ENCODE data around the gene ALKBH2. TPM values are rescaled to one million over a fixed set of nuclear protein-coding genes. Genes with fewer than 3 reads are reported as not detected.

Gene ALKBH2
- total and polyA plus RNA-seq, 12 donors, result 4.2 to 43.6 (median 16.7) TPM

DNA sequence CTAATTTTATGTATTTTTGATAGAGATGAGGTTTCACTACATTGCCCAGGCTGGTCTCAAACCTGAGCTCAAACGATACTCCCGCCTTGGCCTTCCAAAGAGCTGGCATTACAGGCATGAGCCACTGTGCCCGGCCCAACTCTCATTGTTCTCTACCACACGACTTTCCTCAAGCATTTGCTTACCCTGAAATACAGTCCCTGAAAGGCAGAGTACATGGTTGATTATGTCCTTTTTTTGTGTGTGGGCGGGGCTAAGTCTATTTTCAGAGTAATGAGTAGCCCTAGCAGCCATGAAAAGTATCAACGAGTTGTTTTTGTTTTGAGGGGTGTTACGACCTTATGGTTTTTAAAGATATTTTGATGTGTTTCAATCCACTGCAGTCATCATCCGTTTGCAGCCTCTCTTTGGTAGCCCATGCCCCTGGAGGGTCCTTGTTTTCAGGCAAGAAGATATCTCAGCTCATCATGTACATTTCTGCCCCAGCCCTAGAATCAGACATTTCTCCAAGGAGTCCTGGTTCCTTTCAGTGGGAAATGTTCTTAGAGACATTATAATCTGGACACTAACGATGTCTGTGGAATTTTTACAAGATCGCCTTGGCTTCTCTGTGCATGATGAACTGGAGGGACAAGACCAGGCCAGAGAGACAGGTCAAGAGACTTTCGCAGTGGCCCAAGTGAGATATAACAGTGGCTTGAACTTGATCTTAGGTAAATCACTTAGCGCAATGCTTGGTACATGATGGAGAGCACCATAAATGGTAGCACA is 31.8 kb upstream of the ALKBH2 start:
- WGBS, 4 donors, result 85 to 88% (median 86%) methylated on average over 11 to 12 of the region's 12 CpGs
- DNase-seq, result peak in 1 of 7 donors; percentile 37
- Histone ChIP-seq H3K36me3 (replicated peaks in 1 of 2) (no peaks in the 10 kb centered on the region), H3K9me3 (replicated peaks in 1 of 3) (no peaks in the 10 kb centered on the region), H3K27ac (no peak overlapping the region), H3K27me3 (no peaks in the 10 kb centered on the region), H3K4me1 (replicated peaks in 1 of 2) (peaks cover 1 to 5% of the 10 kb centered on the region in 2 donors), H3K4me3 (no peak overlapping the region)
- intact Hi-C loops (cut with DNase I), result no loop called here
- no peak for TF ChIP-seq POLR2A (IDR thresholded peaks at IDR 0.05)
- TF ChIP-seq CTCF (IDR thresholded peaks at IDR 0.05), result no peak

GRCh38 chr12:109121346-109121880 is 28.1 kb upstream of the ALKBH2 start:
- H3K27me3 ChIP-seq, result no peaks in the 10 kb centered on the region
- no peaks in the 10 kb centered on the region for H3K36me3 ChIP-seq (replicated peaks in 1 of 2)
- intact Hi-C loops (cut with DNase I), result no loop called here
- H3K9me3 ChIP-seq (replicated peaks in 1 of 3), result no peaks in the 10 kb centered on the region
- no peak overlapping the region for H3K27ac ChIP-seq
- no peak overlapping the region for H3K4me3 ChIP-seq
- WGBS, 4 donors, result 84 to 97% (median 94%) methylated on average over 2 to 3 of the region's 3 CpGs
- DNase-seq, result no peak
- H3K4me1 ChIP-seq (replicated peaks in 1 of 2), result peaks cover 28 to 38% of the 10 kb centered on the region in 2 donors
- no peak for TF ChIP-seq POLR2A (IDR thresholded peaks at IDR 0.05)
- TF ChIP-seq CTCF (IDR thresholded peaks at IDR 0.05), result no peak

DNA sequence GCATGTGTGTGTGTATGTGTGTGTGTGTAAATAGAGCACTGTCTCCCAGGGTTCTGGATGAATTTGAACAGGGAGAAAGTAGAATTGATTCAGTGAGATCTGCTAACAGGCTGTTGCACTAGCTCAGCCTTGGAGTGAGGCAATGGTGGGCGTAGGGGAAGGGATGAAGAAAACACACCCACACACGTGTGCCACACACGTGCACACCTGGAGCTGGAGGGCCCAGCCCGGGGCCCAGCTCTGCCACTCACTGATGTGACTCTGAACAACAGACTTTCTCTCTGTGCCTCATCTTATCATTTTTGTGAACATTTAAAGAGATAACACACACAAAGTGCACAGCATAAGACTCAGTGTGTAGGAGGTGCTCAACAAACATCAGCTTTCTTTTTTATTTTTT is 27.3 kb upstream of the ALKBH2 start:
- Histone ChIP-seq H3K36me3 (replicated peaks in 1 of 2) (no peaks in the 10 kb centered on the region), H3K9me3 (replicated peaks in 1 of 3) (no peaks in the 10 kb centered on the region), H3K4me3 (no peak overlapping the region), H3K27ac (peak overlapping the region in 1 of 5 donors; percentile 14), H3K4me1 (replicated peaks in 1 of 2) (peaks cover 36 to 46% of the 10 kb centered on the region in 2 donors), H3K27me3 (no peaks in the 10 kb centered on the region)
- no peak for DNase-seq
- TF ChIP-seq CTCF (IDR thresholded peaks at IDR 0.05) (no peak), POLR2A (IDR thresholded peaks at IDR 0.05) (no peak)
- intact Hi-C loops (cut with DNase I), result no loop called here
- WGBS, 4 donors, result 63 to 74% (median 67%) methylated on average over 3 to 4 of the region's 4 CpGs

- TF ChIP-seq POLR2A (IDR thresholded peaks at IDR 0.05) (no peak), CTCF (IDR thresholded peaks at IDR 0.05) (no peak)
- no peaks in the 10 kb centered on the region for H3K9me3 ChIP-seq (replicated peaks in 1 of 3)
- H3K4me3 ChIP-seq, result no peak overlapping the region
- H3K36me3 ChIP-seq (replicated peaks in 1 of 2), result no peaks in the 10 kb centered on the region
- DNase-seq, result no peak
- H3K27me3 ChIP-seq, result no peaks in the 10 kb centered on the region
- H3K4me1 ChIP-seq (replicated peaks in 1 of 2), result peaks cover 41 to 51% of the 10 kb centered on the region in 2 donors
- intact Hi-C loops (cut with DNase I), result no loop called here
- 62 to 70% (median 65%) methylated on average over 2 of the region's 2 CpGs for WGBS, 4 donors
- peak overlapping the region in 2 of 5 donors; percentile 14 to 32 for H3K27ac ChIP-seq
Measured at GRCh38 chr12:109120095-109120494, 26.8 kb upstream of the ALKBH2 start.

Data from adrenal gland (tissue), 12 donors.